Ishikawa (cell line): ENCODE measurements around the gene EHD4.

Source experiments
- EGR1 ChIP-seq: IDR thresholded peaks from 2 replicates; pipeline ENCODE4 v1.6.1; 2012
- EP300 ChIP-seq: IDR thresholded peaks from 2 replicates; pipeline ENCODE4 v1.6.1; 2012; ENCODE audit warnings: borderline replicate concordance
- RAD21 ChIP-seq: IDR thresholded peaks from 2 replicates; pipeline ENCODE4 v1.6.1; 2012; ENCODE audit warnings: low read depth
- REST ChIP-seq: IDR thresholded peaks from 2 replicates; pipeline ENCODE4 v1.6.1; 2012; ENCODE audit warnings: low read depth, mild to moderate bottlenecking
- TEAD4 ChIP-seq: IDR thresholded peaks from 2 replicates; pipeline ENCODE4 v1.6.1; 2012
- USF1 ChIP-seq: IDR thresholded peaks from 2 replicates; pipeline ENCODE4 v1.6.1; 2012
- TF ChIP-seq, protein P1 (sequence below): IDR thresholded peaks from 2 replicates; pipeline ENCODE4 v1.6.1; 2012

GRCh38 chr15:41928100-41928499 lies 44.3 kb downstream of the EHD4 start:
- no peak for TF ChIP-seq RAD21
- TF ChIP-seq, protein P1, sequence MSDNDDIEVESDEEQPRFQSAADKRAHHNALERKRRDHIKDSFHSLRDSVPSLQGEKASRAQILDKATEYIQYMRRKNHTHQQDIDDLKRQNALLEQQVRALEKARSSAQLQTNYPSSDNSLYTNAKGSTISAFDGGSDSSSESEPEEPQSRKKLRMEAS, result no peak
- no peak for TF ChIP-seq USF1
- TF ChIP-seq EP300, result no peak
- no peak for TF ChIP-seq TEAD4
- no peak for TF ChIP-seq REST
- TF ChIP-seq EGR1, result no peak
